B cell (primary cell): ENCODE data around the gene PCDH1. TPM values are rescaled to one million over a fixed set of nuclear protein-coding genes. Genes with fewer than 3 reads are reported as not detected.

Experiments used
- ATAC-seq: fragments of 200-7000 bp; cut with Tn5 transposase; one replicate; pipeline ENCODE4 v1.10.0; 2021; ENCODE audit warnings: low read depth, mild to moderate bottlenecking, moderate number of reproducible peaks, moderate library complexity
- CTCF ChIA-PET: fragments of 350-600 bp; sonication (Branson Sonifier 250); formaldehyde crosslinking; loops from one replicate; lab custom pipeline; 2021; ENCODE audit warnings: antibody characterized with exemption, inconsistent platforms; lab: Charles Lee
- POLR2A ChIA-PET: fragments of 350-600 bp; sonication (Branson Sonifier 250); formaldehyde crosslinking; loops from one replicate; lab custom pipeline; 2021; ENCODE audit warnings: antibody characterized with exemption; lab: Charles Lee
- DNase-seq: peaks from one replicate; pipeline ENCODE4 v3.0.0; 2013
- H2AFZ ChIP-seq: 2 replicates; pipeline ENCODE4 v1.6.1; 2012; ENCODE audit warnings: mild to moderate bottlenecking, low read depth, low read length; ENCODE audit not compliant: insufficient read depth, poor library complexity, severe bottlenecking
- H3K27ac ChIP-seq, 2 donors: 1 replicate in 1 of 2; 2 replicates in 1 of 2; pipeline ENCODE4 v1.5.1; 2012 to 2013; ENCODE audit warnings: low read length in 2 of 2, mild to moderate bottlenecking in 2 of 2, moderate library complexity in 1 of 2
- H3K27me3 ChIP-seq, 4 experiments: fragments of 200-600 bp in 1 of 4; sonication (generic) in 1 of 4; replicated peaks in 1 of 4; 1 replicate in 2 of 4; 2 replicates in 2 of 4; pipeline versions ENCODE4 v1.6.1 to v1.7.0; 2013 to 2016; ENCODE audit warnings: low read length in 3 of 4, mild to moderate bottlenecking in 2 of 4, mixed read lengths in 1 of 4, moderate library complexity in 1 of 4; ENCODE audit not compliant: insufficient read depth in 4 of 4, control insufficient read depth in 3 of 4; ENCODE audit errors: control extremely low read depth in 1 of 4
- H3K36me3 ChIP-seq, 2 experiments: replicated peaks in 1 of 2; 1 replicate in 1 of 2; 2 replicates in 1 of 2; pipeline versions ENCODE4 v1.6.1 to v1.7.1; 2013; ENCODE audit warnings: low read length in 1 of 2; ENCODE audit not compliant: insufficient read depth in 2 of 2, control insufficient read depth in 1 of 2; ENCODE audit errors: control extremely low read depth in 1 of 2, extremely low read depth in 1 of 2
- H3K4me1 ChIP-seq, 2 donors: fragments of 200-600 bp in 1 of 2; sonication (generic) in 1 of 2; 1 replicate in 1 of 2; 2 replicates in 1 of 2; pipeline versions ENCODE4 v1.5.1 to v1.6.1; 2013 to 2017; ENCODE audit warnings: low read length in 2 of 2; ENCODE audit not compliant: control insufficient read depth in 2 of 2, insufficient read depth in 2 of 2
- H3K4me2 ChIP-seq: replicated peaks from 2 replicates; pipeline ENCODE3; 2012; ENCODE audit warnings: mild to moderate bottlenecking, low read depth, low read length; ENCODE audit not compliant: poor library complexity, severe bottlenecking
- H3K4me3 ChIP-seq, 5 experiments: fragments of 200-600 bp in 1 of 5; sonication (generic) in 1 of 5; 1 replicate in 3 of 5; 2 replicates in 2 of 5; pipeline versions ENCODE4 v1.5.1 to v1.7.0; 2011 to 2016; ENCODE audit warnings: low read length in 4 of 5, mild to moderate bottlenecking in 4 of 5, low read depth in 2 of 5, control low read depth in 1 of 5, moderate library complexity in 1 of 5; ENCODE audit not compliant: insufficient read depth in 1 of 5; ENCODE audit errors: control extremely low read depth in 1 of 5, extremely low read depth in 1 of 5
- H3K79me2 ChIP-seq: fragments of 200-600 bp; sonication (generic); one replicate; pipeline ENCODE4 v1.6.0; 2016; ENCODE audit warnings: low read length; ENCODE audit not compliant: control insufficient read depth, insufficient read depth
- H3K9ac ChIP-seq: fragments of 200-600 bp; sonication (generic); 2 replicates; pipeline ENCODE4 v1.6.1; 2017; ENCODE audit warnings: mild to moderate bottlenecking, low read length, moderate library complexity
- H3K9me3 ChIP-seq, 3 donors: one replicate each; pipeline versions ENCODE4 v1.6.1 to v1.7.1; 2013; ENCODE audit warnings: low read length in 2 of 3; ENCODE audit not compliant: control insufficient read depth in 2 of 3, insufficient read depth in 1 of 3; ENCODE audit errors: control extremely low read depth in 1 of 3
- H4K20me1 ChIP-seq: 2 replicates; pipeline ENCODE4 v1.6.0; 2012; ENCODE audit warnings: mild to moderate bottlenecking, low read length; ENCODE audit not compliant: insufficient read depth, control insufficient read depth, poor library complexity, severe bottlenecking
- H3K27ac Mint-ChIP-seq: one replicate; pipeline ENCODE4 v1.8.0; 2021; ENCODE audit warnings: mixed read lengths
- H3K27me3 Mint-ChIP-seq: one replicate; pipeline ENCODE4 v1.8.0; 2021; ENCODE audit warnings: mixed read lengths
- H3K4me1 Mint-ChIP-seq: one replicate; pipeline ENCODE4 v1.8.0; 2021; ENCODE audit warnings: mixed read lengths
- H3K4me3 Mint-ChIP-seq: one replicate; pipeline ENCODE4 v1.8.0; 2021; ENCODE audit warnings: mixed read lengths
- H3K9me3 Mint-ChIP-seq: one replicate; pipeline ENCODE4 v1.8.0; 2022; ENCODE audit warnings: mixed read lengths; ENCODE audit not compliant: insufficient read depth
- EZH2 ChIP-seq: IDR thresholded peaks from 2 replicates; pipeline ENCODE4 v1.6.1; 2012; ENCODE audit warnings: borderline replicate concordance, low read depth, mild to moderate bottlenecking, moderate library complexity, low read length; ENCODE audit not compliant: insufficient read depth, poor library complexity, severe bottlenecking
- WGBS: methylation state at CpG from one replicate; pipeline ENCODE4 v1.1.5; 2013; ENCODE audit warnings: missing lambda C conversion rate; ENCODE audit not compliant: insufficient coverage; 5-methylcytosine and 5-hydroxymethylcytosine counted together
- intact Hi-C: fragments of 100-400 bp; cut with micrococcal nuclease; formaldehyde crosslinking; loops from one replicate; pipeline ENCODE4 v1.10.0; 2022
- polyA plus RNA-seq: library from polyadenylated mRNA; depleted of rRNA; stranded (reverse); fragments of >200 nt; gene quantifications from 2 replicates; pipeline ENCODE4 v1.2.3, GENCODE V29; 2012
- total RNA-seq, 2 donors: library from RNA; stranded (reverse); fragments of 120-200 nt in 1 of 2; gene quantifications; 1 replicate in 1 of 2; 2 replicates in 1 of 2; pipeline versions ENCODE4 v1.2.3 to v1.2.4, GENCODE V29; 2013 to 2022
- TF ChIP-seq, protein P1 (sequence below): fragments of 200-600 bp; IDR thresholded peaks from one replicate; pipeline ENCODE4 v1.8.0; 2022; ENCODE audit warnings: antibody characterized with exemption, mild to moderate bottlenecking

PCDH1 gene
- total and polyA plus RNA-seq, 2 donors (not counting 1 experiment from before 2014, with no cell fraction given) = 0.06 TPM; not detected in 1

DNA sequence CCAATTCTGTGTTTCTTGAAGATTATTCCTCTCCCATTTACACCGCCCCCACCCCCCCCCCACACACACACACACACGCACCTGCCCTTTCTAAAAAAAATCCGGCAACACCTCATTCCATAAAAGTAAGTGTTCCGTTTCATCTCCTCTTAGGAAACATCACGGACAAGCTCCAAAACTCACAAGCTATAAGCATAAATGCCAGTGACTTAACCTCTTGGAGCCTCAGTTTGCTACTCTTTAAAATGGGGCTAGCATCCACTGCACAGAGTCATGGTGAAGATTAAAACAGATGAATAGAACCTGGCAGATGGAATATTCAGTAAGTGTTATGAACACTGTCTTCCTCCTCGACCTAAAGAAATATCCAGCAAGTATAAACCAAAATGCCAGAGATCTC is 70.5 kb downstream of the PCDH1 start:
- no peaks in the 10 kb centered on the region for H3K4me1 Mint-ChIP-seq
- WGBS = 76% methylated on average over 5 of the region's 6 CpGs
- CTCF ChIA-PET = interaction anchor here (0.5 to 1.8 kb wide), 5 partner anchors 9 to 142 kb away, joined by 3 to 6 read pairs (median 3); no protein-coding TSS in a partner anchor

DNA sequence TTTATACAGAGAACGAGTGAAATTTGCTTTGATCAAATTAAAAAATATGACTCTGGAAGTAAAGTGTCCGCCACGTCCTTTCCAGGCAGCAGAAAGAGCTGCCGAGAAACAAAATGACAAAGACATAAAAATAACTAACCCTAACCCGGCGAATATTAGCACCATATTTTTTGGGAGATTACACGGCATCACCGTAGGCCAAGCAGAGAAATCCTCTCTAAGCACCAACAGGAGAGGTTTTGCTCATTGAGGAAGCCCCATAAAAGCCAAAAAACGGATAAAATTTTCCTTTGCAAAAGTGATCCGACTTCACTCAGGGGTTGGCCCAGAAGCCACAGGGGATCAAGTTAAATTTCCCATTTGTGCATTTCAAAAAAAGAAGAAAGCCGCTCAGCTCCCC is 70.9 kb downstream of the PCDH1 start:
- H4K20me1 ChIP-seq = no peaks in the 10 kb centered on the region
- H3K27ac ChIP-seq = no peak overlapping the region
- H3K27me3 Mint-ChIP-seq = peaks cover 69% of the 10 kb centered on the region
- no peak overlapping the region for H3K4me3 Mint-ChIP-seq
- no peaks in the 10 kb centered on the region for H3K4me1 Mint-ChIP-seq
- H3K36me3 ChIP-seq = no peaks in the 10 kb centered on the region
- TF ChIP-seq, protein P1, sequence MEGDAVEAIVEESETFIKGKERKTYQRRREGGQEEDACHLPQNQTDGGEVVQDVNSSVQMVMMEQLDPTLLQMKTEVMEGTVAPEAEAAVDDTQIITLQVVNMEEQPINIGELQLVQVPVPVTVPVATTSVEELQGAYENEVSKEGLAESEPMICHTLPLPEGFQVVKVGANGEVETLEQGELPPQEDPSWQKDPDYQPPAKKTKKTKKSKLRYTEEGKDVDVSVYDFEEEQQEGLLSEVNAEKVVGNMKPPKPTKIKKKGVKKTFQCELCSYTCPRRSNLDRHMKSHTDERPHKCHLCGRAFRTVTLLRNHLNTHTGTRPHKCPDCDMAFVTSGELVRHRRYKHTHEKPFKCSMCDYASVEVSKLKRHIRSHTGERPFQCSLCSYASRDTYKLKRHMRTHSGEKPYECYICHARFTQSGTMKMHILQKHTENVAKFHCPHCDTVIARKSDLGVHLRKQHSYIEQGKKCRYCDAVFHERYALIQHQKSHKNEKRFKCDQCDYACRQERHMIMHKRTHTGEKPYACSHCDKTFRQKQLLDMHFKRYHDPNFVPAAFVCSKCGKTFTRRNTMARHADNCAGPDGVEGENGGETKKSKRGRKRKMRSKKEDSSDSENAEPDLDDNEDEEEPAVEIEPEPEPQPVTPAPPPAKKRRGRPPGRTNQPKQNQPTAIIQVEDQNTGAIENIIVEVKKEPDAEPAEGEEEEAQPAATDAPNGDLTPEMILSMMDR = no peak
- no peak for TF ChIP-seq EZH2
- intact Hi-C loops = no loop called here
- no peaks in the 10 kb centered on the region for H3K9me3 Mint-ChIP-seq
- ATAC-seq = no peak
- POLR2A ChIA-PET = no interaction called here
- DNase-seq = no peak
- H3K79me2 ChIP-seq = no peaks in the 10 kb centered on the region
- WGBS = 81% methylated on average over 4 of the region's 11 CpGs
- H3K4me3 ChIP-seq = no peak overlapping the region
- peaks cover 0 to 44% (median 18%) of the 10 kb centered on the region in 4 experiments for H3K27me3 ChIP-seq
- no peak overlapping the region for H3K4me2 ChIP-seq
- H3K9ac ChIP-seq = no peak overlapping the region
- H3K27ac Mint-ChIP-seq = no peak overlapping the region
- H3K9me3 ChIP-seq = no peaks in the 10 kb centered on the region
- H3K4me1 ChIP-seq = no peaks in the 10 kb centered on the region
- H2AFZ ChIP-seq = no peak overlapping the region
- CTCF ChIA-PET = interaction anchor here (0.5 to 1.8 kb wide), 3 partner anchors 9 to 141 kb away, joined by 3 to 6 read pairs (median 4); no protein-coding TSS in a partner anchor

More for the DNA sequence above, 70.5 kb downstream of the PCDH1 start:
- Histone ChIP-seq H3K27ac (no peak overlapping the region), H3K4me1 (no peaks in the 10 kb centered on the region), H3K4me3 (no peak overlapping the region), H3K36me3 (no peaks in the 10 kb centered on the region), H3K4me2 (no peak overlapping the region), H4K20me1 (no peaks in the 10 kb centered on the region), H2AFZ (no peak overlapping the region), H3K9me3 (no peaks in the 10 kb centered on the region), H3K27me3 (peaks cover 0 to 48% (median 18%) of the 10 kb centered on the region in 4 experiments), H3K79me2 (no peaks in the 10 kb centered on the region), H3K9ac (no peak overlapping the region)
- ATAC-seq = no peak
- DNase-seq = no peak
- Mint-ChIP-seq H3K27me3 (peaks cover 70% of the 10 kb centered on the region), H3K9me3 (no peaks in the 10 kb centered on the region), H3K27ac (no peak overlapping the region), H3K4me3 (no peak overlapping the region)
- intact Hi-C loops = no loop called here
- POLR2A ChIA-PET = no interaction called here
- TF ChIP-seq EZH2 = no peak
- TF ChIP-seq, protein P1 = no peak
